Peyer's patch (tissue), 4 donors: Measurements from ENCODE around the gene BLMH.

ENCODE experiments used
- CTCF ChIP-seq, 6 experiments: fragments of 450-650 bp in 4 of 6; fragments of 200-600 bp in 2 of 6; sonication (generic) in 1 of 6; IDR thresholded peaks; one replicate each; pipeline ENCODE4 v1.5.1; 2017 to 2019; ENCODE audit warnings: antibody characterized with exemption in 6 of 6, mild to moderate bottlenecking in 3 of 6, moderate library complexity in 1 of 6
- POLR2A ChIP-seq, 2 donors: fragments of 450-650 bp; IDR thresholded peaks; one replicate each; pipeline ENCODE4 v1.5.1; 2017; ENCODE audit warnings: antibody characterized with exemption in 2 of 2, mild to moderate bottlenecking in 2 of 2, moderate library complexity in 2 of 2

- TF ChIP-seq CTCF (IDR thresholded peaks at IDR 0.05) (no peak), POLR2A (IDR thresholded peaks at IDR 0.05) (no peak)
Observed at GRCh38 chr17:30208214-30208613, 83.5 kb downstream of the BLMH start.
